Heart left ventricle (tissue), 16 donors: ENCODE data around the gene BNIP3. TPM values are rescaled to one million over a fixed set of nuclear protein-coding genes. Genes with fewer than 3 reads are reported as not detected.

ENCODE experiments used
- ATAC-seq, 4 donors: fragments of 200-7000 bp; cut with Tn5 transposase; one replicate each; pipeline ENCODE4 v1.9.1; 2020 to 2022; ENCODE audit warnings: moderate library complexity in 4 of 4, mild to moderate bottlenecking in 3 of 4, moderate number of reproducible peaks in 1 of 4
- DNase-seq, 5 donors: peaks; one replicate each; pipeline ENCODE4 v3.0.0-alpha.2; 2020
- H3K27ac ChIP-seq, 12 donors: fragments of 200-600 bp; sonication (generic) in 4 of 12; one replicate each; pipeline versions ENCODE4 v1.5.0 to v1.8.0; 2016 to 2022; ENCODE audit warnings: mild to moderate bottlenecking in 2 of 12
- H3K27me3 ChIP-seq, 9 donors: fragments of 200-600 bp; sonication (generic) in 2 of 9; one replicate each; pipeline versions ENCODE4 v1.5.1 to v1.8.0; 2016 to 2022; ENCODE audit warnings: mild to moderate bottlenecking in 3 of 9
- H3K36me3 ChIP-seq, 9 donors: fragments of 200-600 bp; sonication (generic) in 2 of 9; one replicate each; pipeline versions ENCODE4 v1.5.0 to v1.8.0; 2018 to 2022; ENCODE audit warnings: mild to moderate bottlenecking in 2 of 9
- H3K4me1 ChIP-seq, 12 donors: fragments of 200-600 bp; sonication (generic) in 4 of 12; one replicate each; pipeline versions ENCODE4 v1.5.0 to v1.8.0; 2016 to 2022; ENCODE audit warnings: mild to moderate bottlenecking in 3 of 12
- H3K4me3 ChIP-seq, 12 donors: fragments of 200-600 bp; sonication (generic) in 4 of 12; one replicate each; pipeline versions ENCODE4 v1.5.0 to v1.8.0; 2017 to 2022; ENCODE audit warnings: mild to moderate bottlenecking in 9 of 12, moderate library complexity in 4 of 12
- H3K9me3 ChIP-seq, 12 donors: fragments of 200-600 bp; sonication (generic) in 4 of 12; one replicate each; pipeline versions ENCODE4 v1.5.0 to v1.8.0; 2016 to 2022; ENCODE audit warnings: mild to moderate bottlenecking in 1 of 12
- POLR2A ChIP-seq, 2 donors: fragments of 450-650 bp; IDR thresholded peaks; one replicate each; pipeline ENCODE4 v1.6.1; 2017; ENCODE audit warnings: antibody characterized with exemption in 2 of 2, mild to moderate bottlenecking in 2 of 2, moderate library complexity in 2 of 2
- WGBS, 4 donors: extraction: QIAGEN DNeasy Blood & Tissue Kit in 2 of 4; methylation state at CpG; one replicate each; pipeline versions ENCODE4 v1.1.5 to v1.1.7; 2013 to 2018; 5-methylcytosine and 5-hydroxymethylcytosine counted together
- intact Hi-C, 10 donors: fragments of 100-400 bp; cut with DNase I; formaldehyde crosslinking; loops; one replicate each; pipeline versions ENCODE4 v1.11.1 to v1.14.2; 2022
- polyA plus RNA-seq, 2 donors: library from polyadenylated mRNA; stranded (reverse); fragments of 200-250 nt; gene quantifications; one replicate each; pipeline ENCODE4 v1.2.3, GENCODE V29; 2013
- total RNA-seq, 9 donors: library from RNA; depleted of rRNA in 2 of 9; stranded (reverse); fragments of >200 nt in 2 of 9; fragmentation: NEBNext Ultra II Directional in 3 of 9; extraction: Animal tissue kit (Norgen Biotek cat#: 25700) in 3 of 9; gene quantifications; one replicate each; pipeline versions ENCODE4 v1.1.0 to v1.2.4, GENCODE V29; 2016 to 2023
- TF ChIP-seq, protein P1 (sequence below), 12 donors: fragments of 200-600 bp; sonication (generic) in 4 of 12; IDR thresholded peaks; one replicate each; pipeline versions ENCODE4 v1.5.0 to v1.8.0; 2018 to 2022; ENCODE audit warnings: antibody characterized with exemption in 12 of 12, mild to moderate bottlenecking in 5 of 12
- donor health status: ischemic (EF 13 %, LVEDD 7.1; RV severe dilation, severe dysfunction).
- donor health status: healthy with polysubstance abuse.
- donor health status: DM: no; HTN: yes; CAD: no.
- donor health status: DM: no; HTN: no; CAD: no.
- donor health status: ischemic (EF 25% LVEDD 6.9; RV normal size, moderate dysfunction).
- donor health status: ischemic (EF 25% LVEDD 5.7; RV mildly dilated, moderate dysfunction).
- donor health status: healthy.
- donor health status: DM: yes; HTN: yes; CAD: no.
- donor health status: ischemic (EF 35%, LVEDD 5.7; RV mildly dilated, moderate dysfunction).
- donor health status: nonischemic (EF 11% LVEDD 7.7; RV severe dilation, severe dysfunction).
- donor health status: DM: yes; HTN: yes; CAD: no.
- donor health status: PGD.
- donor health status: ischemic (EF 29% LVEDD 5.4; RV normal size, mild dysfunction).
- donor health status: nonischemic (EF 23%, LVEDD 6.1; RV moderate dilation, normal function).

BNIP3 gene
- total and polyA plus RNA-seq, 11 donors: 48.1 to 711 (median 123) TPM

DNA sequence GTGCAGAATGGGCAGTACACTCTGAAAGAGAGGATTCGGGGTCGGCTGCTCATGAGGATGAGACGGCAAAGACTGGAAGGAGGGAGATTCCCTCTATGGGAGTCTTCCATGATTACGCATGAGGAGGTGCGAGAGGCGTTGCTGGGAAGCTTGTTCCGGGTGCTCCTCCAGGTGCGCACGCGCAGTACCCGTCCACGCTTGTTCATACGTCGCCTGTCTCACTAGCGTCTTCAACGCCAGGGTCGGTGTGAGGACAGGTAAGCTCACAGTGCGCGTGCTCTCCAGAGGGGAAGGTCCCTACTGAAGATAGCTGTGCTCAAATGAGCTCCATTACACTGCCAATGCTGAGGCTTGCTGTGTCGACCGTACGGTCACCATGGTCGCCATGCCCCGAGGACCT, 39.3 kb upstream of the BNIP3 start:
- intact Hi-C loops: loop anchor here in 4 of 10 donors (5.0 kb wide), 2 partner anchors 39 to 121 kb away; partner anchors contain the start of gene BNIP3 (in 2 of the 4)
- no peak for ATAC-seq
- no peaks in the 10 kb centered on the region for H3K9me3 ChIP-seq

GRCh38 chr10:132020456-132020855, 38.7 kb upstream of the BNIP3 start:
- no peaks in the 10 kb centered on the region for H3K9me3 ChIP-seq
- H3K27ac ChIP-seq: no peak overlapping the region
- WGBS, 4 donors: 77 to 88% (median 86%) methylated on average over 13 of the region's 13 CpGs
- no peak overlapping the region for H3K4me3 ChIP-seq
- no peak for DNase-seq
- ATAC-seq: no peak
- peaks cover 0 to 15% (median 4%) of the 10 kb centered on the region in 12 donors for H3K4me1 ChIP-seq
- no peaks in the 10 kb centered on the region for H3K36me3 ChIP-seq
- TF ChIP-seq, protein P1, sequence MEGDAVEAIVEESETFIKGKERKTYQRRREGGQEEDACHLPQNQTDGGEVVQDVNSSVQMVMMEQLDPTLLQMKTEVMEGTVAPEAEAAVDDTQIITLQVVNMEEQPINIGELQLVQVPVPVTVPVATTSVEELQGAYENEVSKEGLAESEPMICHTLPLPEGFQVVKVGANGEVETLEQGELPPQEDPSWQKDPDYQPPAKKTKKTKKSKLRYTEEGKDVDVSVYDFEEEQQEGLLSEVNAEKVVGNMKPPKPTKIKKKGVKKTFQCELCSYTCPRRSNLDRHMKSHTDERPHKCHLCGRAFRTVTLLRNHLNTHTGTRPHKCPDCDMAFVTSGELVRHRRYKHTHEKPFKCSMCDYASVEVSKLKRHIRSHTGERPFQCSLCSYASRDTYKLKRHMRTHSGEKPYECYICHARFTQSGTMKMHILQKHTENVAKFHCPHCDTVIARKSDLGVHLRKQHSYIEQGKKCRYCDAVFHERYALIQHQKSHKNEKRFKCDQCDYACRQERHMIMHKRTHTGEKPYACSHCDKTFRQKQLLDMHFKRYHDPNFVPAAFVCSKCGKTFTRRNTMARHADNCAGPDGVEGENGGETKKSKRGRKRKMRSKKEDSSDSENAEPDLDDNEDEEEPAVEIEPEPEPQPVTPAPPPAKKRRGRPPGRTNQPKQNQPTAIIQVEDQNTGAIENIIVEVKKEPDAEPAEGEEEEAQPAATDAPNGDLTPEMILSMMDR (IDR thresholded peaks at IDR 0.05): no peak
- TF ChIP-seq POLR2A (IDR thresholded peaks at IDR 0.05): no peak
- intact Hi-C loops: loop anchor here in 4 of 10 donors (5.0 kb wide), 2 partner anchors 38 to 122 kb away; partner anchors contain the start of gene BNIP3 (in 2 of the 4)
- peaks cover 0 to 13% (median 2%) of the 10 kb centered on the region in 9 donors for H3K27me3 ChIP-seq

More for the DNA sequence above, 39.3 kb upstream of the BNIP3 start:
- H3K4me1 ChIP-seq: peaks cover 0 to 11% (median 4%) of the 10 kb centered on the region in 12 donors
- no peak overlapping the region for H3K4me3 ChIP-seq
- no peak overlapping the region for H3K27ac ChIP-seq
- 89 to 96% (median 94%) methylated on average over 24 of the region's 24 CpGs for WGBS, 4 donors
- peaks cover 0 to 17% (median 2%) of the 10 kb centered on the region in 9 donors for H3K27me3 ChIP-seq
- TF ChIP-seq POLR2A (IDR thresholded peaks at IDR 0.05): no peak
- TF ChIP-seq, protein P1 (IDR thresholded peaks at IDR 0.05): no peak
- no peak for DNase-seq
- no peaks in the 10 kb centered on the region for H3K36me3 ChIP-seq

- no peak for TF ChIP-seq POLR2A (IDR thresholded peaks at IDR 0.05)
- no peaks in the 10 kb centered on the region for H3K9me3 ChIP-seq
- ATAC-seq (no peak), DNase-seq (no peak)
- intact Hi-C loops: loop anchor here in 1 of 10 donors (5.0 kb wide), 1 partner anchor 122 kb away; no protein-coding TSS in a partner anchor
- WGBS, 4 donors: 88 to 100% (median 92%) methylated on average over 3 to 7 of the region's 7 CpGs
- no peak overlapping the region for H3K4me3 ChIP-seq
- H3K27ac ChIP-seq: no peak overlapping the region
- peaks cover 0 to 20% (median 4%) of the 10 kb centered on the region in 12 donors for H3K4me1 ChIP-seq
- peaks cover 0 to 11% (median 0%) of the 10 kb centered on the region in 9 donors for H3K27me3 ChIP-seq
- no peaks in the 10 kb centered on the region for H3K36me3 ChIP-seq
Observed at GRCh38 chr10:132019366-132019765, 37.6 kb upstream of the BNIP3 start.

GRCh38 chr10:132018446-132018845, 36.7 kb upstream of the BNIP3 start:
- H3K9me3 ChIP-seq: no peaks in the 10 kb centered on the region
- no peaks in the 10 kb centered on the region for H3K36me3 ChIP-seq
- no peak overlapping the region for H3K27ac ChIP-seq
- H3K4me1 ChIP-seq: peaks cover 0 to 25% (median 4%) of the 10 kb centered on the region in 12 donors
- no peak overlapping the region for H3K4me3 ChIP-seq
- intact Hi-C loops: loop anchor here in 1 of 10 donors (5.0 kb wide), 1 partner anchor 121 kb away; no protein-coding TSS in a partner anchor
- no peak for ATAC-seq
- WGBS, 4 donors: 54 to 96% (median 79%) methylated on average over 5 of the region's 5 CpGs
- peaks cover 0 to 2% (median 0%) of the 10 kb centered on the region in 9 donors for H3K27me3 ChIP-seq
- no peak for DNase-seq
- TF ChIP-seq, protein P1 (IDR thresholded peaks at IDR 0.05): no peak
